NT2/D1 (cell line): ENCODE data around the gene CD84.

Experiments used
- SUZ12 ChIP-seq: IDR thresholded peaks from 2 replicates; pipeline ENCODE4 v1.6.1; 2011; ENCODE audit not compliant: insufficient read length, insufficient read depth; ENCODE audit errors: extremely low read depth
- YY1 ChIP-seq: IDR thresholded peaks from 2 replicates; pipeline ENCODE4 v1.6.1; 2011; ENCODE audit not compliant: insufficient read length, insufficient read depth
- ZNF274 ChIP-seq: IDR thresholded peaks from 2 replicates; pipeline ENCODE4 v1.6.1; 2011; ENCODE audit warnings: mild to moderate bottlenecking, low read depth, low read length

DNA sequence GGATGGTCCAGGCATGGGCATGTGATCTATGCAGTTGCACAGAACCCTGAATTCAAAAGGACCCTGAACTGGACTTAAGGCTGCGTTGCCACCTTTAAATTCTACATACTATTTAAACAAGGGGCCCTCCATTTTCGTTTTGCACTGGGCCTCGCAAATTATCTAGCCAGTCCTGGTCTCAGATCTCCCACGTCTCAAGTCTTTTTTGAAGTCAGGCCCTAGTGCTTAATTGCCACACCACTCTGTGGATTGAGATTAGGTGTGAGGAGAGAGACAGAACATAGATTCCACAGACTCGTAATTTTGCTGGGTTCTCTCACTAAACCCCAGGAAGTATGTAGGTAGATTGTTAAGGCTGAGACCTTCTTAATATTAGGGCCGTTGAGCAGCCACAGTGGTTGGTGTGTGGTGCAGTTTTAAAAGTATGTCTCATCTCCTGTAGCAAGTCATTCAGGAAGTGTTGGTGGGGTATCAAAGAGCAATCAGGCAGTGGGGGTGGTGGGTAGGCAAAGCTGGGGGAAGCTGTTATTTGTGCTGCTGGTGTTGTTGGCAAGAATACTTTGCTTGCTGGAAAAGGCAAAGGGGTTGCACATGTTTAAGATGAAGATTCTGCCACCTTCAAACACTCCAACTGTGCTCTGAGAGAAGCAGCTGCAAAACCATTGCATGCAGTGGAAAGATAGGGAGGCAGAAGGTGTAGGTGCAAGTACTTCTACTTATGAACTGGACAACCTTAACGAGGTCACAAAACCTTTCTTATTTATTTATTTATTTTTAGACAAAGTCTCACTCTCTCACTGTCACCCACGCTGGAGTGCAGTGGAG lies 11.2 kb downstream of the CD84 start:
- TF ChIP-seq ZNF274 (no peak), YY1 (no peak), SUZ12 (no peak)
